ENCODE measurements around the gene CEL. TPM values are rescaled to one million over a fixed set of nuclear protein-coding genes. Genes with fewer than 3 reads are reported as not detected.

Gene CEL
- total RNA-seq, 1 donor from 2014 or later, result 7.7 TPM

- ATAC-seq (no peak), DNase-seq (ENCODE audit: missing footprints) (no peak)
- intact Hi-C loops (cut with DNase I), result no loop called here
These were observed 33.1 kb downstream of the CEL start for GRCh38 chr9:133094842-133095393.

DNA sequence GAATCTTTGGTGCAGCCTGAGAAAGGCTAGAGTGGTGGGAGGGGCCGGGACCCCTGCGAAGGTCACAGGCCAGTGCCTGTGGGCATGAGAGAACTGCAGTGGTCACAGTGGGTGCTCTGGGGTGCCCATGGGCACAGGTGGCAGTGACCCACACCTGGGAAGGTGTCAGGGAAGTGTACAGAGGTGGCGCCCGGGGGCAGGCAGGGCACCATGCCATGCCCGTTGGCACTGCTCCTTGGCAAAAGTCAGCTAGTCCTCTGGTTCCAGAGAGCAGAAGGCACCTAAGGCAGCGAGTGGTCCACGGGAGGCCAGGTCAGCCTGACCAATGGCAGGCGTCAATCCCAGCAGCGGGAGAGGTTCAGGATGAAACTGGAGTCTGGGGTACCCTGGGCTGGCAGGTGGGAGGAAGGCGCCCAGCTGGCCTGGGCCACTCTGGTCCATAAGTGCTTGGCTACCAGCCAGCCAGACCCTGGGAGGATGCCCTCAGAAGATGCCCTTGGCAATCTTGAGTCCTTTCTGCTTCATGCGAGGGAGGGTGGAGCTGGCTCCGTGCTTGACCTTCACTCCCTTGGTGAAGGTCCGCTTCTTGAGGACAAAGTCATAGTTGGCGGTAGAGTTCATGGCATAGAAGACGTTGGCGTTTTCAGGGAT, 36.4 kb downstream of the CEL start:
- ATAC-seq (no peak), DNase-seq (ENCODE audit: missing footprints) (no peak)
- intact Hi-C loops (cut with DNase I), result no loop called here

DNA sequence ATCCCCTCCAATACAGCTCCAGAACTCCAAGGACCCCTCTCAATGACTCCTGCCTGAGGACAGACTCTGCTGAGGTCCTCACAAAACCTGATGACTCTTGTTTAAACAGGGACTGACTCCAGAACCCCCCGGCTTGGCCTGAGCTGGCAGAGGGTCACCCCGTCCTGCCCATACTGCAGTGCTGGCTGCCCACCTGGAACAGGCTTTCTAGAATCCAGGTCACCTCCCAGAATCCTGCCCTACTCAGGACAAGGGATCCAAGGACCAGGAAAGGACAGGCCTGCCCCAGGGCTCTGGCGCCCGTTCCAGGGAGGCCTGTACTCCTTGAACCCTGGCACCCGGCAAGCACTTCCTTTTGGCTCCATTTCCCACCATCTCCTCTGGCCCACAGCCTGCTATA, 37.1 kb downstream of the CEL start:
- DNase-seq (ENCODE audit: missing footprints), result no peak
- ATAC-seq, result no peak
- intact Hi-C loops (cut with DNase I), result no loop called here

GRCh38 chr9:133099726-133100505, 38.1 kb downstream of the CEL start:
- intact Hi-C loops (cut with DNase I), result loop anchor here (5.0 kb wide), 1 partner anchor 63 kb away; no protein-coding TSS in a partner anchor
- peak; percentile 25 for DNase-seq (ENCODE audit: missing footprints)
- no peak for ATAC-seq

DNA sequence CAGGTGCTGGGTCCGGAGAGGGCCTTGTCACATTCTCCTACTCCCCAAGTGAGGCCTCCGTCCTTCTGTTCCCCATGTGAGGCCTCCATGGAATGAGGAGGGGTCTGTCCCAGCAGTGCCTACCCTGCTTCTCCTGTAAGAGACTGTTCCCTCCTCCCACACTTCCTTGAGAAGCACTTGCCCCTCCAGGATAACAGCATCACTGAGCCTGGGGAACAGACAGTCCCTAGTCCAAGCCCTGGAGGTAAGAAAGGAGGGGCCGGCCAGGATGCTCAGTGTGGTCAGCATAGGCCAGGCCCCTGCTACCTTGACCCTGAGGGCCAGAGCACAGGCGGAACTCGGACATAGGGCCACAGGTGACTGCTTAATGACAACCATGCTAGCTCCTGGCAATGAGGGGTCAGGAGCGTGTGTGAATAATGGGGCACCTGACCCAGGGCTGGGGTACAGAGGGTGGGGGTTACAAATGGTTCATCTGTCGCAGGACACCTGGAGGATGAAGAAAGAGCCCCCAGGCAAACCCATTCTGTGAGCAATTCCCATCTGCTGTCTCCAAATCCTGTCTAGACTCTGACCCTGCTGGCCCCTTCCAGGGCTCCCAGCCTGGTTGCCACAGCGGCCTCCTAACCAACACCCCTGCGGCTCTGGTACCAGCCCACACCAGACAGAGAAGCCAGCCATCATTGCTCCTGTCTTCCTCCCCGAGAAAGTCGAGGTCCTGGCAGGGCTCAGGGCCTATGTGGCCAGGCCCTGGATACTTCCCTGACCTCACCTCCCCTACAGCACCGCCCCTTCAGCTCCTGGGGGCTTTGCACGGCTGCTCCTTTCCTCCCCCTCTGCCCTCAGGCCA, 39.0 kb downstream of the CEL start:
- DNase-seq (ENCODE audit: missing footprints) (no peak), ATAC-seq (no peak)
- intact Hi-C loops (cut with DNase I), result loop anchor here (5.0 kb wide), 1 partner anchor 63 kb away; no protein-coding TSS in a partner anchor

GRCh38 chr9:133101356-133102189, 39.8 kb downstream of the CEL start:
- DNase-seq (ENCODE audit: missing footprints) (peak; percentile 61), ATAC-seq (no peak)
- intact Hi-C loops (cut with DNase I), result loop anchor here (5.0 kb wide), 1 partner anchor 64 kb away; no protein-coding TSS in a partner anchor

DNA sequence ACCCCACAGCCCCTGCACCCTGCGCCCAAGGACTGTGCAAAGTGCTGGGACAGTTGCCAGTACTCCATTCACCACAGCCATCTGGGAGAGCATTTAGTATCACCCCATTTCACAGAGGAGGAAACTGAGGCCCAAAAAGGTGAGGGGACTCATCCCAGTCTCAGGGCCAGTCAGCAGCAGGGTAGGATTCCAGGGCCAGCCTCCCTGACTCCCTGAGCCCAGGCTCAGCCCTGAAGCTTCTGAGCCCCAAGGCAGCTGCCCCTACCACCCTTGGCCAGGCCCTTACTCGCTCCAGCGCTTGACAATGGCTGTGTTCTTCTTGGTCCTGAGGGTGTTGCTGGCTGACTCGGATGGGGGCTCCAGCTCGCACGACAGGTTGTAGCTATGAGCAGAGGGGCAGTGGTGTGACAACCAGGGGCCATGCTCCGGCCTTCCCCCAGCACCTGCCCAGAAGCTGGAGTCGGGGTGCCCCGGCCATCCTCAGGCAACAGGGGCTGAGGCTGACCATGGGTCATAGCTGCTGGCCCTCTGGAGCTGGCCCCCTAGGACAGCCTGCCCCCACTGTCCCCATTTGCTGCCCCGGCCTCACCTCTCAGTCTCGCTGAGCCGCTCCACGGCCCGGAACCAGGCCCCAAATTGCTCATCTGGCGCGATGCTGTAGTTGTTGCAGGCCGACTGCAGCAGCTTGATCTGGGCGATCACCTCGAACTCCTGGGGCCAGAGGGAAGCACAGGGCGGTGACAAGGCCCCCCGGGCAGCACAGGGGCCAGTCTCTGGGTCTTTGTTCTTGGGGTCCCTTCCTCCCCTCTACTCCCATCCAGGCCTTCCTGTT, 40.6 kb downstream of the CEL start:
- intact Hi-C loops (cut with DNase I), result loop anchor here (1.0 to 5.0 kb wide), 2 partner anchors 42 to 65 kb away; no protein-coding TSS in a partner anchor
- DNase-seq (ENCODE audit: missing footprints) (peak; percentile 22), ATAC-seq (no peak)

DNA sequence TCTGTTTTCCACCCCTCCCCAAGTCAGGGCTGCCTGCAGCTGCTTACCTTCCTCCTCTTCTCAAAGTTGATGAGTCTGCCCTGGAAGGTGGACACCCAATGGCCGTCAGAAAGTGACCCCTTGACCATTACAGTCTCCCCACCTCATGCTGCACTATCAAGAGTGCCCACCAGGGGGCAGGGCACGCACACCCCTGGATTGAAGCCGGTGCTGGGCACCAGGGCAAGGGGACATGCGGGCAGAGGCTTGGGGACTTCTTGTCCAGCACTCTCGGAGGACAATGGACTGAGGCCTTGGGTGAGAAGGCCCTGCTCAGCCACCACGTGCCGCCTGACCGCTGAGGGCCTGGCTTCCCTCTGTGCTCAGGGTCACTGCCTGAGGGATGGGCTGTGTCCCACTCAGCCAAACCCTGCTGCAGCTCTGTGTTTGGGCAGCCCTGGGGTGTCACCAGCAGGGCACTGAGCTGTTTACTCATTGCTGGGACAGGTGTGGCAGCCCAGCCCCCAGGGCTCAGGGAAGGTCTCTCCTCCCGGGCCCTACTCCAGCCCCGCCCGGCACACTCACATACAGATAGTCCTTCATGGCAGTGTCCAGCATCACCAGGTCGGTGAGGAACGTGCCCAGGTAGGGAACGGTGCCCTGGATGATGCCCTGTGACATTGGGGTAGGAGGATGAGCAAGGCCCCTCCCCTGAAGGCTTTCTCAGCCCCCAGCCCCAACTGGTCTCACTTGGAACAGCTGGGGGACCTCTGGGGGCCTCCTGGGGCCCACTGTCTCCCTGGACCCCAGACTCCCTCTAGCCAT, 41.6 kb downstream of the CEL start:
- intact Hi-C loops (cut with DNase I), result loop anchor here (1.0 to 5.0 kb wide), 2 partner anchors 41 to 66 kb away; no protein-coding TSS in a partner anchor
- ATAC-seq (peak; percentile 58), DNase-seq (ENCODE audit: missing footprints) (peak; percentile 87)

DNA sequence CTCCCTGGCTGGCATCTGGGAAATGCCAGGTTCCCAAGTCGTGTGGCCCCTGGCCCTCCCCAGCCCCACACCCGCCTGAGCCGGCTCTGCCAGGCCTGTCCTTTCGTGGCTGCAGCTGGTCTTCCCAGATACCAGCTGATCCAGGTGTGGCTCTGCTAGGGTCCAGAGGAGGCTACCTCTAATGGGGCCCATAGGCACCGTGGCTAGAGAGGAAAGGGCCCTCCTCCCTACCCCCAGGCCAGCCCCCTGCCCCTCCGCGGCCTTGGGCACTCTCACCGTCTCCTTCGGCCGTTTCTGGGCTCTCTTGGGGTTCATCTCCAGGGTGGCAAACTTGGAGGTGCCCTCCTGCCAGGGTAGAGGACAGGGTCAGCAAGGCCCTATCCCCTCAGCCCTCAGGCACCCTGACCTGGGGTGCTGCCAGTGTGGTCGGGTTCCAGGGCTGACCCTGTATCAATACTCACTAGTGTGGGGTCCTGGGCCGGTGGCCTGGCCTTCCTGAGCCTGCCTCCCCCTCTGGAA, 42.3 kb downstream of the CEL start:
- intact Hi-C loops (cut with DNase I), result loop anchor here (1.0 to 5.0 kb wide), 2 partner anchors 40 to 67 kb away; no protein-coding TSS in a partner anchor
- DNase-seq (ENCODE audit: missing footprints), result peak; percentile 46
- ATAC-seq, result no peak

GRCh38 chr9:133104718-133105460, 43.1 kb downstream of the CEL start:
- DNase-seq (ENCODE audit: missing footprints) (peak; percentile 39), ATAC-seq (no peak)
- intact Hi-C loops (cut with DNase I), result loop anchor here (5.0 kb wide), 1 partner anchor 68 kb away; no protein-coding TSS in a partner anchor

DNA sequence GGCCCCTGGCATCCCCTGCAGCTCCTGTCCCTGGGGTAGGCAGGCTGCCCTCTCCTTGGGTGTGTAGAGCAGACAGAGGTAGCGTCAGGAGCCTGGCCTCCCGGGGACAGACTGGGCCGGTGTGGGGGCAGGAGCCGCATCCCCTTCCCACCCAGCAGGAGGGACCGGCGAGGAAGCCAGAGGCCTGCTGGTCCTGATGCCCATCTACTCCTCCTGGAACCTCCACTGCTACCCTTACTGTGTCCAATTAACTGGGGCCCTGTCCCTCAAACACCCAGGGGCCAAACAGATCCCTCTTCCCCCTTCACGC, 43.6 kb downstream of the CEL start:
- ATAC-seq (no peak), DNase-seq (ENCODE audit: missing footprints) (peak; percentile 63)
- intact Hi-C loops (cut with DNase I), result no loop called here

DNA sequence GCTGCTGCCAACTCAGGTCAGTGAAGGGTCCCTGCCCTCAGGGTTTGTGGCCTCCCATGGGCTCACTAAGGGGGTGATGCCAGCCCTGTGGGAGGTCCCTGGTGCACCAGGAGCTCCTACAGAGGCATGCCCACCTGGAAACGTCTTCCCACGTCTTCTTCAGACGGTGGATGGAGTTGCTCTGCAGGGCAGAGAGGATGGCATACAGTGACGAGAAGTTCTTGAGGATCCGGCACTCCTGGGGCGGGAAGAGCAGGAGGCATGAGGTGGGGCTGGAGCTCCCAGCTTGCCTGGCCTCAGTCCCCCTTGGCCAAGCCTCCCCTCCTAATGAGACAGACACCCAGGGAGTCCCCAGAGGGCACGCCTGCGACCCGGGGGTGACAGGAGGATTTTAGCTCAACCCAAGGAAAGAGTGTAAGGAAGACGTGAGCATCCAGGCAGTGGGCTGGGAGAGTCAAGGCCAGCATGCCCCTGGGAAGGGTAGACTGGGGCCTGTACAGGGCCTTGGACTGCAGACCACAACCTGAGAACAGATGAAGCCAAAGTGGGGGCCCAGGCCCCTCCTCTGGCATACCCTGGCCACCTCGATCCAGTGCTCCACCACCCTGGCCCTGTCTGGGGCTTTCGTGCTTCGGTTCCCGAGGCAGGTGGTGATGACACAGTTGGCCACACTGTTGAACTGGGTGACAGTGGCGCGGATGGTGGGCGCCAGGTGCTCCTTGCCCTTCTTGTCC, 44.9 kb downstream of the CEL start:
- ATAC-seq, result no peak
- DNase-seq (ENCODE audit: missing footprints), result peak; percentile 20
- intact Hi-C loops (cut with DNase I), result no loop called here

GRCh38 chr9:133107245-133107722, 45.5 kb downstream of the CEL start:
- no peak for ATAC-seq
- DNase-seq (ENCODE audit: missing footprints), result peak; percentile 33
- intact Hi-C loops (cut with DNase I), result no loop called here

- peak; percentile 44 for DNase-seq (ENCODE audit: missing footprints)
These were observed 46.4 kb downstream of the CEL start for GRCh38 chr9:133107961-133108793.

More at GRCh38 chr9:133107961-133108793, 46.4 kb downstream of the CEL start:
- intact Hi-C loops (cut with DNase I), result no loop called here
- ATAC-seq, result no peak

Measured in Right ventricle myocardium inferior (tissue), 1 donor.